ENCODE measurements around the gene SSX7.
"Not testable (repeated sequence)": the region's sequence is repeated elsewhere in the genome, so short reads cannot be mapped to it uniquely, and the experiment has no call there.

Gene SSX7, protein sequence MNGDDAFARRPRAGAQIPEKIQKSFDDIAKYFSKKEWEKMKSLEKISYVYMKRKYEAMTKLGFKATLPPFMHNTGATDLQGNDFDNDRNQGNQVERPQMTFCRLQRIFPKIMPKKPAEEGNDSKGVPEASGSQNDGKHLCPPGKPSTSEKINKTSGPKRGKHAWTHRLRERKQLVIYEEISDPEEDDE

DNA sequence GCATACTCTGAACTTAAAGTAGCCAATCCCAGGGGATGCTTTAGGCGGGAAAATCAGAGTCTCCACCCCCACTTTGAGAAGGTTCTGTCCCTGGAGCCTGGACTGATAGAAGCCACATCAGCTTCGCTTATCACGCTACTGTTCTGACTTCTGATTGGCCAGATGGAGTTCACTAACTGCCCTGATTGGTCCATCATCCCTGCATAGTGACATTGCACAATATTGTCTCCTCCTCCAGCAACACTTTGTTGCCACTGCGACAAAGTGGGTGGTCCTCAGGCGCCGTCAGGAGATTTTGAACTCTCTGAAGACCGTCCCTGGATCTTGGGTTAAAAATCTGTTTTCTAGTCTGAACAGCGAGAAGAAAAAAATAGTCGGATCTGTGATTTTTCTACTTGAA is at the start of gene SSX7:
TSS of gene SSX7 (minus strand) at position 101 of the 400 bp plus-strand sequence. CDS start 1,428 bp downstream, outside the sequence.
- not testable (repeated sequence) for DNase-seq (ENCODE audit: low spot score)

DNA sequence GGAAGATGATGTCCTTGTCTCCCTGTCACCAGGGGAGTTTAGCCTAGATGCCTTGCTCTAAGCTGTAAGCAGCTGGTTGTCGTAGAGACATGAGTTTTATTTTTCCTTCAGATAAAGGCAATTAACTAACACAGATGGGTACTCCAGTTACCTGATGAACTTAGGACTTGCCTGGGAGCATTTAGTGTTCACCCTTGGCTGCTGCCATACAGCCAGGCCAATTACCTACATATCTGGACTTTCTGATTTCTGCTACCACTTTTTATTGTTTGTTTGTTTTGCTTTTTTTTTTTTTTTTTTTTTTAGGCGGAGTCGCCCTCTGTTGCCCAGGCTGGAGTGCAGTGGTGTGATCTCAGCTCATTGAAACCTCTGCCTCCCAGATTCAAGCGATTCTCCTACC is 37.3 kb upstream of the SSX7 start:
- not testable (repeated sequence) for DNase-seq (ENCODE audit: low spot score)

DNA sequence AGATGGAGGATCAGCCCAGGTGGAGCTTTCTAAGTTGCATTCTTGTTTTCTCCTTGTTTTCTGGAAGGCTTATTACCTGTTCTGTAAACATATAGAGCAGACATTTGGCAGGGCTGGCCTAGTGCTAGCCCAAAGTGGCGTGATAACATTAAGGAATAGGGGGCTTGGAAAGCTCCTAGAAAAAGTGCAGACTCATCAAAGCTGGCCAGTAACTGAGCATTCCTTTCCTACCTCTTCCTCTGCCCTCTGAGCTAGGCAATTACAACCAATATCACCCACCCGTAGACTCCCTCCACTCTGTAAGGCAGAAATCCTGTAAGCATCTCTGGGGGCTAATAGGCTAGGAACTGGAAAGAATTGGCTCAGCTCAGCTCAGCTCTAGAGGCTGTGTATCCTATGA is 7.5 kb upstream of the SSX7 start:
- not testable (repeated sequence) for DNase-seq (ENCODE audit: low spot score)

DNA sequence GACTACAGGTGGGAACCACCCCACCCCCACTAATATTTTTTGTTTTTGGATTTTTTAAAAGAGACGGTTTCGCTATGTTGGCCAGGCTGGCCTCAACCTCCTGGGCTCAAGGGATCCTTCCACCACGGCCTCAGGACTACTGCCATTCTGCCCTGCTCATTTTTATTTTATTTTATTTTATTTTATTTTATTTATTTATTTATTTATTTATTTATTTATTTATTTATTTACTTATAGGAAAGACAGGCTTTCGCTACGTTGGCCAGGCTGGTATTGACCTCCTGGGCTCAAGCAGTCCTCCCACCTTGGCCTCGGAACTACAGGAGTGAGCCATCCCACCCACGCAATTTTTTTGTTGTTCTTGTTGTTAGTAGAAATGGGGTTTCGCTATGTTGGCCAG is 775 bp upstream of the SSX7 start:
- not testable (repeated sequence) for DNase-seq (ENCODE audit: low spot score)

DNA sequence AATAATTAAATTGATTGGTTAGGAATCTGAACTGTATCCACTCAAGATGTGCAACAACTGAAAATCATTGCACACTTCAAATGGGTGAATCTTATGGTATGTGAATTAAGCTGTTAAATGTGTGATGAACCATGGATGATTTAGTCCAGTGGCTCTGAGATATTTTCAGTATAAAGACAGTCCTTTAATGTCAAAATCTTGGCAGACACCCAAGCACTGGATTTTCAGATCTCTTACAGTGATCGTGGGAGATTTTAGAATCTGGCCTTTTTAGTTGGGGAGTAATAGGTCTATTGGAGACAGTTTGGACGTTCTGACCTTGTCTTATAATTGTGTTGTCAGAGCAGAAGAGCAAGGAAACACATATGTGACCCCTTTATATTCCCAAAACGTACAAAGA is 4.0 kb downstream of the SSX7 start:
- DNase-seq (ENCODE audit: low spot score) = not testable (repeated sequence)

DNA sequence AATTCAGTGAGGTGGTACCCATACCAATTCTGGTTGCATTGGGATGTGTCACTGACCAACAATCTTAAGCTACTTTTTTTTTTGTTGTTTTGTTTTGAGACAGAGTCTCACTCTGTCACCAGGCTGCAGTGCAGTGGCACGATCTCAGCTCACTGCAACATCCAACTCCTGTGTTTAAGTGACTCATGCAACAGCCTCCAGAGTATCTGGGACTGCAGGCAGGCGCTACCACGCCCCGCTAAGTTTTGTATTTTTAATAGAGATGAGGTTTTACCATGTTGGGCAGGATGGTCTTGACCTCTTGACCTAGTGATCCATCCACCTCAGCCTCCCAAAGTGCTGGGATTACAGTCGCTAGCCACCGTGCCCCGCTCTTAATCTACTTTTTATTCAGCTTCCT is 5.7 kb downstream of the SSX7 start:
- not testable (repeated sequence) for DNase-seq (ENCODE audit: low spot score)

DNA sequence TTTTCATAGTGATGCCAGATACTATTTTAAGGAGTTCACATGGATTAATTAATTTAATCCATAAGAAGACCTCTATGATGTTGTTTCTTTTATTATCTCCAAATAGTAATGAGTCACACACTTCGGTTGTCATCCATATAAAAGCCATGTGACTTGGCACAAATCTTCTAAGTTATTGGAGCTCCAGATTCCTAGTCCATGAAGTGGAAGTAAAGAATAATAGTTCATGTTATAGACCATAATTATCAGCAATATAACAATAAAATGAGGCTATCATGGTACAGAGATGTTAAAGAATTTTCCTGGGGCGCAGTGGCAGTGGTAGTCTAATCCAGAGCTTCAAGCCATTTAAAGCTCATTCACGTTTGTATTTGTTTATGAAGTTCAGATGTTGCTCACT is 26.2 kb downstream of the SSX7 start:
- not testable (repeated sequence) for DNase-seq (ENCODE audit: low spot score)

DNA sequence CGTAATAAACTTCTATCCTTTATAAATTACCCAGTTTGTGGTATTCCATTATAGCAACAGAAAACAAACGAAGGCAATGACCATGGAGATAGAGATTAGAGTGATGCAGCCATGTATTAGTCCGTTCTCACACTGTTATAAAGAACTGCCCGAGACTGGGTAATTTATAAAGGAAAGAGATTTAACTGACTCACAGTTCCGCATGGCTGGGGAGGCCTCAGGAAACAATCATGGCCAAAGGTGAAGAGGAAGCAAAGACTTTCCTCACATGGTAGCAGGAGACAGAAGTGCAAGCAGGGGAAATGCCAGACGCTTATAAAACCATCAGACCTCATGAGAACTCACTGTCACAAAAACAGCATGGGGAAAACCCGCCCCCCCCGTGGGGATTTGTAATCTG is 34.0 kb downstream of the SSX7 start:
- not testable (repeated sequence) for DNase-seq (ENCODE audit: low spot score)

DNA sequence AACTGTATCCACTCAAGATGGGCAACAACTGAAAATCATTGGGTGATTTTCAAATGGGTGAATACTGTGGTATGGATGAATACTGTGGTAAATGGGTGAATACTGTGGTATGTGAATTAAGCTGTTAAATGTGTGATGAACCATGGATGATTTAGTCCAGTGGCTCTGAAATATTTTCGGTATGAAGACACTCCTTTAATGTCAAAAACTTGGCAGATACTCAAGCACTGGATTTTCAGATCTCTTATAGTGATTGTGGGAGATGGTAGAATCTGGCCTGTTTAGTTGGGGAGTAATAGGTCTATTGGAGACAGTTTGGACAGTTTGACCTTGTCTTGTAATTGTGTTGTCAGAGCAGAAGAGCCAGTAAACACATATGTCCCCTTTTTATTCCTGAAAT is 45.7 kb downstream of the SSX7 start:
- DNase-seq (ENCODE audit: low spot score) = no peak

DNA sequence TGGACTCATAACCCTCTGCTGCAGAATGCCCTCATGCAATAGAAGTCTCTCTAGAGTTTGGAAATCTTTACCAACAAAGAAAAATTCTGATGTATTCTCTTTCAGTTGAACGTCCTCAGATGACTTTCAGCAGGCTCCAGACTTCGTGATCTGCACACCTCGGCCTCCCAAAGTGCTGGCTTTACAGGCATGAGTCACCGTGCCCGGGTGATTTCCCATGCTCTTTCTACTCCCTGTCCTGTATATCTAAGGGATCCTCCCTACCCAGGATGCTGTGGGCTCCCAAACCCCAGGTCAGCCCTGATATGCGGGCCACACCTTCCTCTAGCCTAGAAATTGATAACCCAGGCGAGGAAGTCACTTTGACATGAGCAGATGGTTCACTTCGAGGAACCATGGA is 51.5 kb downstream of the SSX7 start:
- DNase-seq (ENCODE audit: low spot score) = not testable (repeated sequence)

DNA sequence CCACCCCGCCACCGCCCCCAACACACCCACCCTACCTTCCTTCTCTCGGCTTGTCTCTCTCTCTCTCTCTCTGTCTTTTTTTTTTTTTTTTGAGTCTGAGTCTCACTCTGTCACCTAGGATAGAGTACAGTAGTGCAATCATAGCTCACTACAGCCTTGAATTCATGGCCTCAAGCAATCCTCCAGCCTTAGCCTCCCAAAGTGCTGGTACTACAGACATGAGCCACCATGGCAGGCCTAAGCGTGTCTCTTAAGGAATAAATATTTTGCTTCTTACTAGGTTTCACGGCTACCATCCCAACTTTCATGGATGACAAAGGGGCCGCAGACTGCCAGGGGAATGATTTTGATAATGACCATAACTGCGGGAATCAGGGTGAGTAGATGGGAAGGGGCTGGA is 55.8 kb downstream of the SSX7 start:
- DNase-seq (ENCODE audit: low spot score) = no peak

DNA sequence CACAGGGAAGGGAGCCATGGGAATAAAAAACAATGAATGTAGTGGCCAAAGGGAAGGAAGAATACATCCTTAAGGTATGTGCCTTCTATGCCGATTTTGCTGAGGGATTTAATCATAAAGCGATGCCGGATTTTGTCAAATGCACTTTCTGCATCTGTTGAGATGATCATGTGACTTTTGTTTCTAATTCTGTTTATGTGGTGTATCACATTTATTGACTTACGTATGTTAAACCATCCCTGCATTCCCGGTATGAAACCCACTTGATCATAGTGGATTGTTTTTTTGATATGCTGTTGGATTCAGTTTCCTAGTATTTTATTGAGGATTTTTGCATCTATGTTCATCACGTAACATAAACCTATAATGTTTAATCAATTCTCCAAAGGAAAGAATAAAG is 60.0 kb downstream of the SSX7 start:
- DNase-seq (ENCODE audit: low spot score) = no peak

Measured in LoVo (cell line).